Measurements from ENCODE around the gene CPNE5.

Gene CPNE5

DNA sequence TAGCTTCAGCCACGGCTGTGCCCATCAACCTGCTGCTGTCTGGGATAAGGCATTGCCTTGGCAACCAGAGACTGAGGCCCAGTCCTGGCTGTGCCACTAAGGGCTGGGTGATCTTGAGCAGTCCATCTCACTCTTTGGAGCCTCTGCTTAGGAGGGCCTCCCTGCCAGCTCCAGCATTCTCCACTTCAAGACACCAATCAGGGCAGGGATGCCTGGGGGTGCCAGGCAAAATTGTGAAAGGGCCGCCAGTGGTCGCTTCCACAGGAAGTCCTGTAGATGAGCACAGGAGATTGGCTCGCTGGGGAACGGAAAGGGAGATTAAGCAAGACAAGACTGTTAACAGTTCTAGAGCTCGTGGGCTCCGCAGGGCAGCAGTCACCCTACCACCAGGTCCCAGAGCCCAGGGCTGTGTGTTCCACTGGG lies 141.8 kb downstream of the CPNE5 start, which contains the start of gene RAB44:
TSS of gene RAB44 (plus strand) at position 346 of the 423 bp plus-strand sequence. CDS start 6,410 bp downstream, outside the sequence.
- no peak for DNase-seq

DNA sequence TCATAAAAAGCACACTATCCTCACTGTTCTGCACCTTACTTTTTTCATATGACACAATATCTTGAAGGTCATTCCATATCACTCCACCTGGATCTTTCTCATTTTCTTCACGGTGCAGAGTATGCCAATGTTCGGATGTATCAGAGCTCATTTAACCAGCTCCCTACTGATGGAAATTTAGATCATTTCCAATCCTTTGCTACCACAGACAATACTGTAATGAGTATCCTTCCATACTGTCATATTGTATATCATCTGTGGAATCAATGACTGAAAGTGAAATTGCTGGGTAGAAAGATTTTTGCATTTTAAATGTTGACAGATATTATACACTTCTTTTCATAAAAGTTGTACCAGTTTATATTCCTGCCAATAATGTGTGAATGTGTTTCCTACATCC lies 143.8 kb downstream of the CPNE5 start:
- no peak for DNase-seq

DNA sequence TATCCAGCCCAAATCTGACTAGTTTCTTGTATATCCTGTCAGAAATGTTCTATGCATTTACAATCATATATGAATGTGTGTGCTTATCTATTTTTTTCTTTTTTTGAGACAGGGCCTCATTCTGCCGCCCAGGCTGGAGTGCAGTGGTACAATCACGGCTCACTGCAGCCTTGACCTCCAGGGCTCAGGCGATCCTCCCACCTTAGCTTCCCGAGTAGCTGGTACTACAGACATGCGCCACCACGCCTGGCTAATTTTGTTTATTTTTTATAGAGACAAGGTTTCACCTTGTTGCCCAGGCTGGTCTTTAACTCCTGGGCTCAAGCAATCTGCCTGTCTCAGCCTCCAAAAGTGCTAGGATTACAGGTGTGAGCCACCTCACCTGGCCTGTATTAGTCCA lies 144.6 kb downstream of the CPNE5 start:
- no peak for DNase-seq

DNA sequence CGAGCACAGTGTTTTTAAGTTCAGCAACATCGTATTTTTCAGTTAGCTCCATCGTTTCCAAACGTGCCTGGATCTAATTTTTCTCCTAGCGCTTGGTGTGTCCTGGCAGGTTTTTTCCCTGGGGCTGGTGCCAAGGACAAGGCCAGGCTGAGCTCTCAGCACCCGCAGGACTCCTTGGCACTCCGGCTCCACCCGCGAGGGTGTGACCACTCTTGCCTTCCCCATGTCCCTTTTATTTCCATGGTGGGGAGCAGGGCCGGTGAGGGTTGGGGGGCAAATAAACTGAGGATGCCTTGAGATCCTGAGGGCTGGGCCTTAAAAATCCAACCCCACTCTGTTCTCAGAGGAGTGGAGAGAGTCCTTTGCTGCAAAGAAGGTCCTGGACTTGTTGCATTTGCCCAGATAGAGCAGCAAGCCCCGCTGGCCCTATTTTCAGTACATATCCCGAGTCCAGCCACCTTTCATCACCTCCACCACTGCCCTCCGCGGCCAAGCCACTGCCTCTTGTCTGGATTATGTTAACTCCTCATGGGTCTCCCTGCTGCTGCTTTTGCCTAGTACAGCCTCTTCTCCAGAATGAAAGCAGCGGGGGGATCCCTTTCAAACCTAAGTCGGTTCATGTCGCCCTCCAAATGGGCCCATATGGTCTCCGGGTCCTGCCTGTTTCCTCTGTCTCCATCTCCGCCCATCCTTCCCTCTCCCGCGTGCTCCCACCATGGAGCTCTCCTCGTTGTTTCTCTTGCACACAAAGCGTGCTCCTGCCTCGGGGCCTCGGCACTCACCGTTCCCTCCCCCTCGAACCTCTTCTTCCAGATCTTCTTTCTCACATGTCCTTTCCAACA lies 146.2 kb downstream of the CPNE5 start:
- no peak for DNase-seq

DNA sequence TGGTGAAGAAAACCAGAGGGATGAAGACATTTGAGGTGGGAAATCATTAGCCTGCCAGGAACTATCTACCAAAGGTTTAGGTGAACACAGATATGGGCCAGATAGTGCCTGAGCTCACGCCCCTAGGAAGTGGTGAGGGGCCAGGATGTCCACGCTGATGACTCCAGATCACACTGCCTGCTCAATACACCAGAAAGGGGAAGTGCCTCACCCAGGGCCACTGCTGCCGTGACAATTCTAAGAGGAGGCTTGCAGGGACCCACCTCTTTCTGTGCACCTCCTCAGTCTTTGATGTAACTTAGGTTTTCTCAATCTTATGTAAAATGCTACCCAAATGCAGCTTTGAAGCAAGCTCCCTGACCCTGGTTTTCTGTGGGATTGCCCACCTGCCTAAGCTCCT lies 147.0 kb downstream of the CPNE5 start:
- DNase-seq, result no peak

DNA sequence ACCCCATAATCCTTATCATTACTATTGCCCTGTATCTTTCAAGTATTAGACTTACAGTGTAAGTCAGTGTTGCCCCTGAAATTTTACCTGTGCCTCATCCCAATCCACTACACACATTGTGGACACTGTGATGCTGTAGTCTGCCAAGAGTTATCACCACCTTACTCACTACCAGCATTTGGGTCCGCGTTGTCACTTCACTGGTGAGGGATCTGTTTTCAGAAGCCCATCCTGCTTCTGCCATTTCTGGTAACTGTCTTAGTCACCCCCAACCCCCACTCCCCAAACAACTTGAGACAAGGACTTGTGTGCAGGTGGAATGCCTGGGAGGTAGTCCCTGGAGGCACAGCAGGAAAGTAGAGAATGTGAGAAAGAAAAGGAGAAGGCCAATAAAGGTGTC lies 147.6 kb downstream of the CPNE5 start:
- DNase-seq, result no peak

DNA sequence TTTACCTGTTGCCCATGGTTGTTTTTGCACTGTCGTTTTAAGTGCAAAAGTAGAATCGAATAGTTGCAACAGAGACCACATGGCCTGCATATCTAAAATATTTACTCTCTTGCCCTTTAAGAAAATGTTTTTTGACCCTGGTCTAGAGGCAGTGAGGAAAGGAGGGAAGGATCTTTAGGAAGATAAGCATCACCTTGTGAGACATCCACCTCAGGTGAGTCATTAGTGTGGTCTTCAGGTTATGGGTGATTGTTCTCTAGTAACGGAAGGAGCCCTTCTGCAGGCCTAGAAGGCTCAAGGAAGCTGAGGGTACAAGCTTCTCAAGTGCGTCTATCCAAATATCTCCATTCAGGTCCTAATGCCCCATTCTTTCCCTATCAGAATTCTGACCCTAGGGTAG lies 148.2 kb downstream of the CPNE5 start:
- DNase-seq, result no peak

All from retina (tissue), 1 donor.